ENCODE data around the gene PBX1.

PBX1 gene

DNA sequence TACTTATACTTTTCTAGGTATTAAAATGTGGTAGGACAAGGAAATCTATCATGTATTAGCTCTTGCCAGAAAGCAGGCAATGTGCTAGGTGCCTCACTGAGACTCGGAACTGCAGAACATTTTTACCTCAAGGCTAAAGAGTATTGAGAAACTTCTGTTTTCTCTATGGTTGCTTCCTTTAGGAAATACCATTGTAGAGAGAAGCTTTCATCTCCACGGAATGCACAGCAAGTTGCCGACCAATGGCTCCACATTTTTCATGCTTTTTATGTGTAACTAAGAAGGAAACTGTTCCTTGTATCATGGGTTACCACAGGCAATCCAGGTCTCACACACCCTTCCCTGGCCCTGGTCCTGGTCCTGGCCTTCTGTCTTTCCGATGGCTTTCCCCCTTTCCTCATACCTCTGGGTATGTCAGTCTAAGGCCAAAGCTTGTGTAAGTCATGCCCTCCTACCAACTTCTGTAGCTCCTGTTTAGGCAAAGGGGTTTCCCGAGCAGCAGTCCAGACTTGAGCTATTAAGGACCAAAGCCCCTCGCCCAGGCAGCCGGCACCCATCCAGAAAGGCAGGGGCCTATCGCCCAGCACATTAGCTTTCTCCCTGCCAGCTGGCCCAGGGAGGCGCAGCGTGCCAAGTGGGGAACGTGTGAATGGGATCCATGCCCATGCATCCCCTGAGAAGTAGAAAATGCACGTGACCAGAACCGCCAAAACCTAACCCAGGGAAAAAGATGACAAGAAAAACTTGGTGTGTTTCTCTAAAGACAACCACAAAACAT, 225.0 kb downstream of the PBX1 start:
- DNase-seq, result peak in 1 of 14 donors; percentile 13

DNA sequence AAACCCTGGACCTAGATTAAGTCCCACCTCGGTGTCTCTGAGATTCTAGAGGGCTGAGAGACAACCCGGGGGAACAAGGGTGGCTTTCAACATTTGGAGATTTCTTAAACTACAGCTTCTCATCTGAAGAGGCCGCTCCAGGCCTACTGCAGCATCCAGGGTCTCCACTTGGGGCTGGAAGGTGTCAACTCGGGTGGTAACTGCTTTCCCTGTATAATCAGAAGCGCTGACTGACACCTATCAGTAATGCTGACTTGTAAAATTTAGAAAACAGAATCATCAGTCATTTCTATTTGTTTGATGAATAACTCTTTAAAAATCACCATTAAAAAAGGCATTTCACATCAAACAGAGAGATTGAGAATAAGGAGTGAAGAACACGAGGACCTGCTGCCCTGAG, 226.0 kb downstream of the PBX1 start:
- no peak for DNase-seq

DNA sequence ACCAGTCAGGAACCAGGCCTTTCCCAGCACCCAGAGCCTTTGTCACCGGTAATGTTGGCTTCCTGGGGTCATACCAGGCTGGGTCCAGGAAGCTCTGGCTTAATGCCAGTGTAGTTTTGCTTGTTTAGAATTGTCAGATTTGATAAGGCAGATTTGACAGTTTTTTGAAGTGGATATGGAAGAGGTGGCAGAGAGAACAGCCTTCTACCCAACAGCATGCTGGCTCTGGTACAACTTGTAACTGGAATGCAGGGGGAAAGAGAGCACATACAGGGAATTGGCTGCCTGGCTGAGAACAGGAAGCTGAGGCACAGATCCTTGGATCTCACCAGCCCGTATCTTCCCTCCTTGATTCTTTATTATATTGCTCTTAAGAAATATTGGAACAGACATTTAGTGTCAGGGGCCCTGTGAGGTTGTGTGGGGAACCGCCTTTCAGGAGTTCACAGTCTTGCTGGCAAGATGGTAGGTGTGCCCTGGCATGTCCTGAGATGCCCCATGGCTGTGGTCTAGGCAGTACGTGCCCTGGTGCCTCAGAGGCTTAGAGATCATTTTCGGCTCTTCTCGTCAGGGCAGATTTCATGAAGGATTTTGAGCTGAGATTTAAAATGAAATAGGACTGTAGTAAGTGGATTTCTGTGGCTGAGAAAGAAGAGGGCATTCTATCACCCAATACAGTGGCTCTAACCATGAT, 227.0 kb downstream of the PBX1 start:
- peak in 1 of 14 donors; percentile 28 for DNase-seq

DNA sequence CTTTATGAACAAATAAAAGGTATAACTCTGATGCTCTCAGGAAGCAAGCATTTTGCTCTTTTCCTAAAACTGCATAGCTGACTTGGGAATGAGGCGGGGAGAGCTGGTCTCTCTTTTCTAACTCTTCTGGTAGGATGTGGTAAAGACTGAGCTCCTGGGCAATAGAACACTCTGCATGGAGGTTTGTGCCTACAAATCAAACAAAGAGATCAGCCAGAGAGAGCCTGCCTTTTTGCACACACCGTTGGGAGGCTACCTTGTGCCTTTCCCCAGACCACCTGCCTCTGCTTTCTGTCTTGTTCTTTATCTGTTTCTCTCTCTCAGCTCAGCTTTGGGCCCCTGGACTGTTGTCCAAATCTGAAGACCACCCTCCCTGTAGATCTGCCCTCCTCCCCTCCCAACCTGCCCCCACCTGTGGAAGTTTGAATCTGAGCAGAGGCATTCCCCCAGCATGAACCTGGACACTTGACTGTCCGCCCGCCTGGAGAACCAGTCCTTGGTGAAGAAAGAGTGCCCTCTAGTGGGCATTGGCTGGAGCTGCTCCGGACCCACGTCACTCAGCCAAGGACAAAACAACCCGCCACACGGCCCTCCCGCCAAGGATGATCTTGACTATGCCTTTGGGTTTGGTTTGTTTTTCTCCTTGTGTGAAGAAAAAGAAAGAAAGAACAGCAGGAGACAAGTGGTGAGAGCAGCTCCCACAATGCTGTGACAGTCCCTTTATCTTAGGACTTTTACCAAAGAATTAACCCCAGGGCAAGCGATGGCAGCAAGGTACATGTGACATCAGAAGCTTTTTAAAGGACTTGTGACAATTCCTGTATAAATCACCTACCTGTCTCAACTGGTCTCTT, 228.2 kb downstream of the PBX1 start:
- DNase-seq, result peak in 12 of 14 donors; percentile 42 to 88 (median 73)

DNA sequence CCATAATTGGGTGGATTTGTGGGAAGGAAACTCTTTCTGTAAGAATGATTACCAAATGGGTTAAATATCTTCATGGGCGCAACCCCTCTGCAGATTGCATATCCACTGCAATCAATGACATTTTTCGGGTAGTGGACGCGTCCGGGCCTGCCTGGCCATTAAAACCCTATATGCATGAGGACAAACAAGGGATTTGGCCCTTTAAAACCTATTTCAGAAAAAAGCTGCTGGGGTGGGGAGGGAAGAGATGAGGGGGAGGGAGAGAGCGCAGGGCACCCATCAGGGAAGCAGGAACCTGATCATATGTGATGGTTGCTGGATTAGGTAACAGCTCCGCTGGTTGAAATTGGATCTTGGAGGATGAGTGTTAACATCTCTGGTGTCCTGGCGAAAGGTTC, 228.8 kb downstream of the PBX1 start:
- DNase-seq, result no peak

DNA sequence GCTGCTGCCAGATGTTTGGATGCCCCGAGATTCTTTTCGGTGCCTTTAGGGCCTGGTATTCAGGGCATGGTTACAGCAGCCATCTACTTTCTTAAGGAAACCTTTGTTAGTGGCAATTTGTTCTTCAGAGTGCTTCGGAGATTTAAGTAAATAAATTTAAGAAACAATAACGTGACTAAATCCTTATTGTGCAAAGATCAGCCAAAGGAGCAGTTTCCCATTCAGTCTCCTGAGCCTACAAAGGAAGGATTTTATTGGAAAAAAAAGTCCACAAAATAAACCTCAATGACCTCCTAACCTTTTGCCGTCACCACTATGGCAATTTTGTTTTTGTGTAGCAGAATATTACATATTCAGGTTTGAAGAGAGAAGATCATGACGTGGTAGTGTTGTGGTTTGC, 231.1 kb downstream of the PBX1 start:
- DNase-seq, result no peak

DNA sequence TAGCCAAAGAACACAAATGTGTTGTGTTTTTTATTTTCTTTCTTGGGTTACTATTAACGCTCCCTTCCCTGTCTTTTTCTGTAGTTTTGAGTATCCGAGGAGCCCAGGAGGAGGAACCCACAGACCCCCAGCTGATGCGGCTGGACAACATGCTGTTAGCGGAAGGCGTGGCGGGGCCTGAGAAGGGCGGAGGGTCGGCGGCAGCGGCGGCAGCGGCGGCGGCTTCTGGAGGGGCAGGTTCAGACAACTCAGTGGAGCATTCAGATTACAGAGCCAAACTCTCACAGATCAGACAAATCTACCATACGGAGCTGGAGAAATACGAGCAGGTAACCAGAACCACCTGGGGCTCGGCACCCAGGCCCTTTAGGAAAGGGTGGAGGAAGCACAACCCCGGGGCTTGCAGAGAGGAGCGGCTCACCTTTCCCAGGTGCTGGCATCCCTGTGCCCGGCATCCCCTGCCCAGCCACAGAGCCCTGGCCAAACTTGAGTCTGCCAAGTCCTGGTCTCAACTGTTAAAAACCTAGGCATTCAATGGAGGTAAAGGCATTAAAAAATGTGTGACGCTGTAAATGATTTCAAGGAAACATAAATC, 233.5 kb downstream of the PBX1 start:
- no peak for DNase-seq

DNA sequence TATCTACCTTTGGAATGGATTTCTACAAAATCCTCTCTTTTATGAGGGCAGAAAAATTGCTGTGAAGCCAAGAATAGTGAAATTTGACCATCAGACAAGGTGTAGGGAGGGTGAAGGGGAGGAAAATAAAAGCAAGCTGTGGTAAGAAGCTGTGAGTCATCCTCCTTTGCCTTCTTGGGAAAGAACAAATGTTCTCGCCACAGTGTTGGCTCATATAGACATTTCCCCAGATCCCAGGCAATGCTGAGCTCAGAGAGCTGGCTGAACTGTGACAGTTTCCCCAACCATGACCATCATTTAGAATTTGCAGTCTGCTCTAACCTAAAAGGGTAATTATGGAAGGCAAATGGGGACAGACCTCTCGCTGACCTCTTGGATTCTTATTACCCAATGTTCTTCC, 235.4 kb downstream of the PBX1 start:
- DNase-seq, result peak in 1 of 14 donors; percentile 27

DNA sequence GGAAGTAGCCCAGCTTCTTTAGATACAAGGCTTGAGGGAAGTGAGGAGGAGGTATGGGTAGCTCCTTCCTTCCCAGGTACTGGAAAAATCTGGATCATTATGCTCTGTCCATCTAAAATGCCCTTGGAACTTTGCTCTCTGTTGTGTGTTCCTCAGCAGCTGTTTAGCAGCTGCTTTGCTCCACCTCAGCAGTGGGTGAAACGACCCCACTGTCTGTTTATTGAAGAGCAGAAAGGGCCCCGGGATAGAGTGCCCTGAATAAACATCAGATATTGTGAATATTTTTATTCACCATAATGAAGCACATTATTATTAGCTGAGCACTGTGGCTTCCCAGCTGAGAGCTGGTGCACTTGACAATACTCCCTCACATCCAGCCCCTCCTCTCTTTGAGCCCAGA, 237.9 kb downstream of the PBX1 start:
- no peak for DNase-seq

DNA sequence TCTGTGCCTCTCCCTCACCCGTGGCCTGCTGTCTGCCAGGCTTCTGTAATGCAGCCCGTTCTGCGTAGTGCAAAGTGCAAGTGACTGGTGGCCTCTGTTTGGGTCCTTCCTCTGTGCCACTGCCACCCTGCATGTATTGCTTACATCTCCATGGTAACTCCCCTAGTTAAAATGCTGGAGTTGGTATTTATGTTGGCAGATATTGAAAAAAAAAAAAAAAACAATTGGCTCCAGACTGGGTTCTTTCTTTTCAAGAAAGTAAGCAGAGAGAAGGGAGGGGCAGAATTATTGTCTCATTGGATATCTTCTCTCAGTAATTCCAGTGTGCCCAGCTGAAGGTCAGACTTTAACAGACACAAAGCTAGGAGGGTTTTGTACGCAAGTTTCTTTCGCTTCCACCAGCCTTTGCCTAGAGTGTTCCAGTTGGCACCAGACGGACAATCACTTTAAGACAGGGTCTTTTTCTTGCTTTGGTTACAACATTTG, 242.3 kb downstream of the PBX1 start:
- peak in 5 of 14 donors; percentile 23 to 46 (median 35) for DNase-seq

DNA sequence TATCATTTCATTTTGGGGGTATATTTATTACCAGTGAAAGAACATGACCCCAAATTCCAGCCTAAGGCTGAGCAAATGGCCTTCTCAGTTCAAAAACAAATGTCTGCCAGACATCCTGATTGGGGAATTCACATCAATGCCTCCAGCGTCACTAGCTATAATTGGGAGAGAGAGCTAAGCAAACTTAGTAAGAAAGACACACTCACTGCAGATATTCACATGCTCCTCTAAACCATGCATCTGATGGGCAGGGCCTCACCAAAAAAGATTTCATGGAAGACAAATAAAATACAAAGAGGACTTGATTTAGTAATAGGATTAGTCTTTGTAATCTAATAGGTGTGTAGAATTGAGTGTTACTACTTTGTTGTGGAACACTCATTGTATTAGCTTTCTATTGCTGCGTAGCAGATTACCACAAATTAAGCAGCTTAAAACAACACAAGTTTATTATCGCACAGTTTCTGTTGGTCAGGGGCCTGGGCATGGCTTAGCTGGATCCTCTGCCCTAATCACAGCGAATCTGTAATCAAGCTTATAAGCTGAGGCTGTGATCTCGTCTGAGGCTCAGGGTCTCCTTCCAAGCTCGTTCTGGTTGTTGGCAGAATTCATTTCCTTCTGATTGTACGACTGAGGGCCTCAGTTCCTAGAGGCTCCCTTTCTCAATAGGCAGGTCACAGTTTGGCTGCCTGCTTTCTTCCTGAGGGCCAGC, 243.0 kb downstream of the PBX1 start:
- no peak for DNase-seq

DNA sequence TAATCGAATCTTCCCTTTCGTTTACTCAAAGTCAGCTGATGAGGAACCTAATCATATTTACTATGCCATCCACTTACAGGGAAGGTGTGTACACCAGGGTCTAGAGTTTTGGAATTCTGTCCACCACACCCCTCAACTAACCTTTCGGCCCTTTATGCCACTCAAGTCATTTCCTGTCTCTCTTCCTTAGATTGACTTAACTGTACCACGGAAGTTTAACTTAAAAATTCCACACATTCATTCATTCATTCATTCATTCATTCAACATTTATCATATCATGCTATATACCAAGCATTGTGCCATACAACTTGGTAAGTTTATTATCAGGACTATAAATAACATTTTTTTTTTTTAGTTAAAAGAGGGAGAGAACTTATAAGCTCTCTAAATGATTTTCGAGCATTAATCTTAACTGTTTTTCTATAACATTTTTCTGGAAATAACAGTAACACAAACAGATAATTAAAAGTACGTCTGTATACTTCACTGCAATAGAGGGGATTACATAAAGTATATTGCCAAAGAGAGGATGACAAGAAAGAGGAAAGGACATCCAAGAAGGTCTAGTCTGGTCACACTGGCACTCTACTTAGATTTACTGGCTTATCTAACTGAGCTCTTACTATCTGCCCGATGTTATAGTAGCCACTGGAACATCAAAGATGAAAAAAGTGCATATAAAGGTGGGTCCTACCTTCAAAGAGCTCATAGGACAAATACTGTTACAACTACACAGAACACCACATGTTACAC, 243.7 kb downstream of the PBX1 start:
- DNase-seq, result no peak

DNA sequence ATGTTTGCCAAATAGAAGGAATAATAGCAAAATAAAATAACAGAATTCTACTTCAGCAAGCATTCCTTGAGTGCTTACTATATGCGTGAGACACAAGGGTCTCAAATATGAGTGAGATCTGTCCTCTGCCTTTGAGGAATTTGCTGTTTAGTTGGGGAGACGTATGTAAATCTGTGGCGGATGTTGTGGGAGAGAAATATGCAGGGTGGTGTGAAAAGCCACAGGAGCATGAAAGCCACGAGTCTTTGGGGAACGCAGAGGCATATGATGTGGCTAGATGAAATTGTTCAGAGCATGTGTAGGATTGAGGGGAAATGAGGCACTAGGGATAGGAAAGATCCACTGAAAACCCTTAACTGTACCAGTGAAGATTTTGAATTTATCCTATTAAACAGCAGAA, 244.4 kb downstream of the PBX1 start:
- DNase-seq, result no peak

DNA sequence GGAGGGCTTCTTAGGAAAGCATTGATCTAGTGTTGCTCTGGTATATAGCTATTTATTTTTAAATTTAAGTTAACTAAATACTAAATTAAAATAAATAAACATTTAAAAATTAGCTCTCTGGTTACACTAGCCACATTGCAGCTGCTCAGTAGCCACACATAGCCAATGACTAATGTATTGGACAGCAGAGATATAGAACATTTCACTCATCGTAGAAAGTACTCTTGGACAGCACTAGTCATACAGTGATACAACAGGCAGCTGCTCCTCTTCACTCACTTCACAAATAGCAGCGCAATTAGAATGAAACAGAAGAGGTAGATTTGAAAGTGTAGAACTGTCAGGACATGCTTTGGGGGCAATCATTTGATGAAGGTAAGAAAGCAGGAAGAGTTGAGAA, 245.4 kb downstream of the PBX1 start:
- no peak for DNase-seq

DNA sequence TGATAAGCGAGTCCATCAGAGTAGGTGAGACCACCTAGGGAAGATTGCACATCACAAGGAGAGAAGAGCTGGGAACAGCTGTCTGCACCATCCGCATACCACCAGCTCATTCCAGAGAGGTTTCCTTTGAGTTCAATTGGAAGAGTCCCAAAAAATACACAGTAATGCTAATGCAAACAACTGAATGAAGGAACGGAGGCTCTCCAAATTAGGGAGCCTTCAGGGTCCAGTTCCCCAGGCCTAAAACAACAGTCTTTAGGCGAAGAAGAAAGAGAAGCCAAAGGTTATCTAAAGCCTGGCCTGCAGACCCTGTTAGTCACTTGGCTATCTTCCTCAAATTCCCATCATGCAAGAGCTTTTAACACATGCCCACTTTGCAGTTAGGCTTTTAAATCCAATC, 246.4 kb downstream of the PBX1 start:
- DNase-seq, result no peak

DNA sequence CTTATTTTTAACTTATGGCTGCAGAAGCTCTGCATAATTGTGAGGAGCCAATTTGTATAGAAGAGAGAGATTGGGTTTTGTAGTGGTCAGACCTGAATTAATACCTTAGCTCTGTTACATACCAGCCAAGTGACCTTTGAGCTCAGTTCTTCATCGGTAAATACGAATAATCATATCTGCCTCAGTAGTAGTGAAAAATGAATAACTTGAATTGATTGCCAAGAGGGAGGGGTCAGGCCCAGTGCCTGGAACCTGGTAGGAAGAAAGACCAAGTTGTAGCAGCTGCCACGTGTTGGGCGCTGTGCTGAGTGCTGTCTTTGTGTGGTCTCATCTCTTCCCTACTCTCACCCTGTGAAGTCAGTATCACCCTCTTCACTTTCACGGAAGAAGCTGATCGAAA, 247.5 kb downstream of the PBX1 start:
- DNase-seq, result no peak

DNA sequence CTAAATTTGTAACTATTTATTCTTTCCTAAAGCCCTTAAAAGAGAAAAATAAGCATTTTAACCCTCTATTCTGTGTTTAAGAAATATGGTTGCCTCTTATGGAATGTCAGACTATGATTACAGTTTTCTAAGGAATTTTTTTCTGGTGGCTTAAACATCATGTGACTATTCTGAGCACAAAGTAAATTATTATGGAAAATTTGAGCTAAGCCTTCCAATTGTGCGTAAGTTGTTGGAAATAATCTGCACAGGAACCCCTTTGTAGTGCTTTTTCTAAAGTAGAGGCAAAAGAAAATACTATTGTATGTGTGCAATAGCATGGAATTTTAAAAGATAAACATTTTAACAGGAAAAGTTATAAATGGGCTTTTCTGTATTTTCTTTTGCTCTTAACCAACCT, 254.8 kb downstream of the PBX1 start:
- no peak for DNase-seq

DNA sequence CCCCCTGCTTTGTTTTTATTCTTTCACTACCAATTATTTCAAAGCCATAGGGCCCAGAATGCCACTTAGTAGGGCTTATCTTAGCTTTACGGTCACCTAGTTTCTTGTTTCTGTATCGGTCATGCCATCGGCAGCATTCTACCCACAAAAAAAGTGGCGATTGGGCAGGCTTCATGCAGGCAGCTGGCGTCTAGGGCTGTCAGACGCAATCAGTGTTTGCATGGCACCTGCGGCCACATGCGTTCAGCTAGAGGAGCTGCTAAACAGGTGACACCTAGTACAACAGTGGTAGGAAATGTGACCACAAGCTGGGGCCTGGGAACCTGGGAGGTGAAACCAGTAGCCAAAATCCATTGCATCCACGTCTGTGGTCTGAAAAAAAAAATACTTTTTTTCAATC, 262.7 kb downstream of the PBX1 start:
- no peak for DNase-seq

DNA sequence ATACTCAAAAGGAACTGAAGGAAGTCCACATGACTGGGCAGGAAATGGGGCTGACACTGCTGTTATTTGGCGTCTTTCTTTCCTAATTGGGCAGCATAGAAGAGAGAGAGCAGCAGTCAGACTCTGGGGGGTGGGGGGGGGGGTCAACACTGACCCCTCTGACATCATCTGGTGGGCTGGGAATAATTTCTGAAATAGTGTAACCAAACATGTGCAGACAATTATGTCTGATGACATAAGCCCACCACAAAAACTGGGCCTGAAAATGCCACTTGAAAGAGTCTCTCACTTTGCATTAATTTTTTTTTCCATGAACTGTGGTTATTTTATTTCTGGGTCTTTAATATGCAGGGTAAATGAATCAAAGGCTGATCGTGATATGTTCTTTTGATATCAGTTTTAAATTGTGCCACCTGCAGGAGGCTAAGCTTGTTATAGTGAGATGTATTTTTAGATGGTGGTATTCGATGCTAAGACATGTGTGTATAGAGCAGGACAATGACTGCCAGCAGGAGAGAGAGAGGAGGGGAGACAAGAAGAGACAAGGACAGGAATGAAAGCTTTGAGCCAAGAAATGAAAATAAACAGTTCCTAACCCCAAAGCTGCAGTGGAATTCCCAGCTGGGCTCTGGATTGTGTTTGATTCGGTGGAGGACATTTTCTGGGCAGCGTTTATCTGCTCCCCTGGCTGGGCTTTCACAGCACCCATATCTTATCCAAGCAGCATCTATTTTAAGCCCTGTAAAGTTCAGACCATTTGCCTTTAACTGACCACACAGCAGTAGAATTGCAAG, 264.7 kb downstream of the PBX1 start:
- no peak for DNase-seq

DNA sequence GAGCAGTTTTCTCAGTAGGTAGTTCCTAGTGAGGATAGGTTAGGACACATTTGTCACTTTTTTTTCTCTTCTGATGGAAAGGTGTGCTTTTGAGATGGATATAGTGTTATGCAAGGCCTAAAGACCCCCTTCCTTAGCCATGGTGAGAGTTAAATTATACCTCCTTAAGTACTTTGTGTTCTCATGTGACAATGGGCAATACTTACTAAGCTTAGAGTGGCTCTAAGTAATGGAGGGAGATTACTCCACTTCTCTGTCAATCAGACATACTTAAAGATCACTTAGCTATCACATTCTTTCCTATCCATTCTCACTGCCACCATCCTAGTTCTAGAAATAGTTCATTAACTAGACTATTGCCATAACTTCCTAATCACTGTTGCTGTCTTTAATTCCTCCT, 265.6 kb downstream of the PBX1 start:
- no peak for DNase-seq
